GM21576 (cell line): ENCODE measurements around the gene GRIK1.
"Not testable (repeated sequence)": the region's sequence is repeated elsewhere in the genome, so short reads cannot be mapped to it uniquely, and the experiment has no call there.

Source experiments
- ATAC-seq: cut with Tn5 transposase; IDR thresholded peaks from one replicate; pipeline ENCODE4 v1.9.1; 2021; ENCODE audit warnings: mild to moderate bottlenecking, moderate library complexity; ENCODE audit not compliant: unreplicated experiment

GRIK1 gene

DNA sequence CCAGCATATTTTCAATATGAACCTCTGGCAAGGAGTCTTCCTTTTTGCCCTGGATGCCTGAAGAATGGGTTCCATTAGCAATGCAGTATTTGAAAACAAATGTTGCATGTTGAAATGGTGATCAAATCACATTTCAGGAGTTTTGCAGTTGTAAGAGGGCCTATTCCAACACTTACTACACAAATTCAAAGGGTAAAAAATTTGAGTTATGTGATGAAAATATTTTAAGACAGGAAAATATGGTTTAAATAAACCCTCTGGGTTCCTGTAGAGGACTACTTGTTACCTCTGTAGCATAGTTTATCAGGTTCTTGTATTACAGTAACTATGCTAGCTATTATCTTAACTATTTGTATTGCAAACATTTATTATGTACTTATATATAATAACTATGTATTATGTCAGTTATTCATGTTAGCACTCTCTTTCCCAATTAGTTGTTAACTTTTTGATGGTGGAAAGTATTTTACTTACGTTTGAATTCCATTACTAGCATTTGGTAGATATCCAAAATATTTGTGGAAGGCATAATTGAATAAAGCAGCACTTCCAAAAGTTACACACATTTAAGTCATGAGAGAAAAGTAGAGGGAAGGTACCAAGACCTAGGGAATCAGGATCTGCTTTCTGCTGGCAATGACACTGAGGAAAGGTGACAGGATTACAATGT lies 312.9 kb downstream of the GRIK1 start:
- no peak for ATAC-seq

DNA sequence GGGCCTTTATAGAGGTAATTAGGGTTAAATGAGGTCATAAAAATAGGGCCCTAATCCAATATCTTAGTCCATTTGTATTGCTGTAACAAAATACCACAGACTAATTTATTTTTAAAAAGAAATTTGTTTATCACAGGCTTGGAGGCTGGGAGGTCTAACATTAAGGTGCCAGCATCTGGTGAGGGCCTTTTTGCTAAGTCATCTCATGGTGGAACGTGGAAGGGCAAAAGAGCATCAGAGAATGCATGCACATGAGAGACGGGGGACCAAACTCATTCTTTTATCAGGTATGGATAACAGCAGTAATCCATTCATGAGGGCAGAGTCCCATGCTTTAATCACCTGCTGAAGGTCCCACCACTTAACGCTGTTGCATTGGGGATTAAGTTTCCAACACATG lies 313.8 kb downstream of the GRIK1 start:
- no peak for ATAC-seq

DNA sequence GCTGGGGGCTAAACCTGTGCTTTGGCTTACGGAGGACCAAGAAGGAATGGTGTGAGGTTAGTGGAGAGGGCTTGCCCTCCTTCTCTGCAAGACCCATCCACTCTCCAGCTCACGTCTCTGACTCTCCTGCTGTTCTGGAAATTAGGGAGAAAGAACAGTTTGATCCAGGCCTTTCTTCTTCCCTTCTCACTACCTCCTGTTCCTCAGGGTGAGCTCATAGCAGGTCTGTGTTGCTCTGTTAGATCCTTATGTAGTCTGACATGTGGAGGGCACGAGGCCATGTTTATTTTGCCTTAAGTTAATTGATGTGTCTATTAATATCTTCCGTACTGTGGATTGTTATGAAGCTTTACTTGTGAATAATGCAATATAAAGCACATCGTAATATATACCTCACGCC lies 315.0 kb downstream of the GRIK1 start:
- ATAC-seq = no peak

DNA sequence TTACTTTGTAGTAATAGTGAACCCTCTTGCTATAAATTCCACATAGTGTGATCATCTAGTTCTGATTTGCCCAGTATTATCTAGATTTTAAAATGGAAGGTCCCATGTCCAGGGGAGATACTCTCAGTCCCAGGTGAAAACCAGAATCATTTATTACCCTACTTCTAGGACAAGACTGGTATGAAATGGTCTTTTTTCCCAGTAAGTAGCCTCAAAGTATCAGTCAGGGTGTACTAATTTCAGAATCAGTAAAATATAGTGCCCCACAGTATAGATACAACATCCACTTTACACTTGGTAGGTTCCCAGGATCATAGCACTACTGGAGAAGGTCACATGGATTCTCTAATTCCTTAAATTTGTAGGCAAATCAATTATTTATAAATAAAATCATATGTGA lies 318.3 kb downstream of the GRIK1 start:
- ATAC-seq = no peak

DNA sequence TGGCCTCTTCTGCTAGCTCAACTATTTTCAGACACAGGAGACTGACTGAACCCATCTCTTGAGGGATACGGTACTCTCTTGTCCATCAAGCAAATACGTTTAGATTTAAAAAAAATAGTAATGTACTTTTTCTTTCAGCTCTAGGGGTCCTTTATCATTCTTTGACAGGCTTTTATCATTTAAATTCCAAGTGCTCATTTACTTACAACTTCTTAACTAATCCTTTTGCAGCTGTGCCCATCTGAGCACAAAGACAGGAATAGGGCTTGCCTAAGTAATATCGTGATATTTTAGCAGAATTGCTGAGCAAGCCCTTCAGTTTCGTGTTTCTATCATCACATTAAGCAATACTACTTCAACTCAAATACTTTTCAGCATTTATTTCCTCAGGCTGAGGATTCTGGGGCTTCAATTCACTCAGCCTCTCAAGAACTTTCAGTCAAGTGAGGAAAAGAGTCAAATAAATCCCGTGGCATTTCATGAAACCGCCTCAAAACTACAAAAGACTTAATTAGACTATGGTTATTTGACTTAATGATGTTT lies 323.5 kb downstream of the GRIK1 start:
- ATAC-seq = no peak

DNA sequence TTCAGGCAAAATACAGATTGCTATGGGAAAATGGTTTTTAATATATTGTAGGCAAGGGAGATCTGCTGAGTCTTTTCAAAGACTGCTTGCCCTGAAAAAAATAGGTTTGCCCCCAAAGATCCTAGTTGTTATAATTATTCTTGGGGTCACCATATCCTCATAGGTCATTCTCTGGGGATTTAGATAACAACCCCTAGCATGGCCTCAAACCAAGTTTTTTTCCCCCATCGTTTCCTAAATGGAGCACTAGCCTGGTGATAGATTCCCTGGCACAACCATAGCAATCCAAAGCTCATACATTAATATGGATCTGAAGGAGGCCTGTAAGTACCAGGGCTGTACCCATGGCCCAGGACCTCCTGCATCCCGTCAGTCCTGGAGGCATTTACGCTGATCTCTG lies 325.9 kb downstream of the GRIK1 start:
- no peak for ATAC-seq

DNA sequence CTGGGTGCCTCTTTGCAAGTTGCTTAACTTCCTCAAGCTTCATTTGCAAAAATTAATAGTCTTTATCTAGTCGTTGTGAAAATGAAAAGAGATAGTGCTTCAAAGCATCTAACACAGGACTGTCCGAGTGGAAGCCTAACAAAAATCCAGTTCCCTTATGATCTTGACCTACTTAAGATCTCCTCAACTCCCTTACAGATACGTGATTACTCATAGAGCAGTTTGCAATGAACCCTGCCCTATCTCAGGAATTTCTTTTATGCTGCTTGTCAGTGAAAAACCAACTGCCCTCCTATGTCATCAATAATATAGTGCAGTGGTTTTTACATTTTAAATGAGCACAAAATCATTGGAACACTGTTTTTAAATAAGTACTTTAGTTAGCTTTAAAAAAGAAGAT lies 326.8 kb downstream of the GRIK1 start:
- ATAC-seq = no peak

DNA sequence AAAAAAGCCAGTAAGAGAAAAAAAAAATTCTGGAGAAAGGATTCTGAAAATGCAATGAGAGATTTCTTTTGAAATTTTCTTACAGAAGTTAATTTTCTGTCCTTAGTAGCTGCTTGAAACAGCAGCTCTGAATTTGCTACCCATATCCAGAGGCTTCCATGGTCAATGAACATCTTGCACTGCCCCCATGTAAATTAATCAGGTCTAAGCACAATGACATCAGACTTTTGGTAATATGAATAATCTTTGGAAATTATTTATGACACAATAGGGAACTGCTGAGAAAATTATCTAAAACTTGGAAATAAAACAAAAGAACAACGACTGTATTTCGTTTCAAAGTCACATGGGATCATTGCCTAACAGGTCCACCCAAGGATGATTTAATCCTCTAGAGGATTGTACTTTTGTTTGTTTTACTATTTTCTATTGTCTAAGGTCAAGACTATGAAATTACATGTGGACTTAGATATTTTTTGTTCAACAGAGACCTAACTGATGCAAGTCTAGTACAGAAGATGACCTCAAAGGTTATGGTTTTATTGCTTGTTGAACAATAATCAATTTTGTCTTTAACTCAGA lies 328.9 kb downstream of the GRIK1 start:
- ATAC-seq = no peak

DNA sequence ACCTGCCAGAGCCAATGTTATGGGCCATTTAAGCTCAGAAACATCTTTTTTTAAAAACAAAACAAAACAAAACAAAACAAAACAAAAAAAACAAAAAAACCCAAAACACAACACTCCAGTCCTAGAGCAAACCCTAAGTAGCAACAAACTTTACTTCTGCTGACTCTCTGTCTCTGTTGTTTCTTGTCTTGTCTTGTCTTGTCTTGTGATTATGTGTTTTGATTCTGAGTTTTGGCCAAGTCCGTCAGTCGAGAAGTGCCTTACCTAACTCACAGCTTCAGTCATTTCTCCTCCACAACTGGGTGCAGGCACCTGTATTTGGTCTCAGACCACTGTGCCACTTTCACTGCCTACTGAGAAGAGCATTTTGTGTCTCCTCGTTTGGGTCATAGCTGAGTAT lies 333.2 kb downstream of the GRIK1 start:
- no peak for ATAC-seq

DNA sequence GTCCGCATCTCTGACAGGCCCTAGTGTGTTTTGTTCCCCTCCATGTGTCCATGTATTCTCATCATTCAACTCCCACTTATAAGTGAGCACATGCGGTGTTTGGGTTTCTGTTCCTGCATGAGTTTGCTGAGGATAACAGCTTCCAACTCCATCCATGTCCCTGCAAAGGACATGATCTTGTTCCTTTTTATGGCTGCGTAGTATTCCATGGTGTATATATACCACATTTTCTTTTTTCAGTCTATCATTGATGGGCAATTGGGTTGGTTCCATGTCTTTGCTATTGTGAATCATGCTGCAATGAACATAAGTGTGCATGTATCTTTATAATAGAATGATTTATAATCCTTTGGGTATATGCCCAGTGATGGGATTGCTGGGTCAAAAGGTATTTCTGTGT lies 334.6 kb downstream of the GRIK1 start:
- not testable (repeated sequence) for ATAC-seq

DNA sequence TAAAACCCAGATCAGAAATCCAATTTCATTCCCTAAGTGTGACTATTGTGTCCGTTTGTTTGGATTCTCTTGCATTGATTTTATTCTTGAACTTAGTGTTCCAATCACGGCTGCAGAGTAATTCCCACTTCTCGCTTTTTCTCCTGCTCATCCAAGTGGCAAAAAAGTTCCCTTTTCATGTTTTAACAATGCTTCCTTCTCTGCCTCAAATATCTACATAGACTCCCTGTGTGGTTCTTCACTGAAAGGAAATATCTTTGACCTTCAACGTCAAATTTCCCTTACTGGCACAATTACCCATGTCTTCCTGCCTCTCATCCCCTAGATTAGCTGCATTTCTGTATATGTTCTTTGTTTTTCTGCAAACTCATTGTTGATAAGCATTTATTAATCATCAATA lies 335.7 kb downstream of the GRIK1 start:
- no peak for ATAC-seq

DNA sequence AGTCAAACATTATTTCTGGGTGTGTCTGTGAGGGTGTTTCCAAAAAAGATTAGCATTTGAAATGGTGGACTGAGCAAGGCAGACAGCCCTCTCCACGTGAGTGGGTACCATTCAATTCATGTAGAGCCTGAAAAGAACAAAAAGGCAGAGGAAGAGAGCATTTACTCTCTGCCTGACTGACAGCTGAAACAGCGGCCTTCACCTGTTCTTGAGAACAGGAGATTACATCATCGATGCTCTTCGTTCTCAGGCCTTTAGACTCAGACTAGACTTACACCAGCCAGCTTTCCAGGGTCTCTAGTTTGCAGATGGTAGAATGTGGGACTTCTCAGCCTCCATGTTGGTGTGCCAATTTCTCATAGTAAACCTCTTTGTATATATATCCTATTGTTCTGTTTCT lies 338.7 kb downstream of the GRIK1 start:
- no peak for ATAC-seq

DNA sequence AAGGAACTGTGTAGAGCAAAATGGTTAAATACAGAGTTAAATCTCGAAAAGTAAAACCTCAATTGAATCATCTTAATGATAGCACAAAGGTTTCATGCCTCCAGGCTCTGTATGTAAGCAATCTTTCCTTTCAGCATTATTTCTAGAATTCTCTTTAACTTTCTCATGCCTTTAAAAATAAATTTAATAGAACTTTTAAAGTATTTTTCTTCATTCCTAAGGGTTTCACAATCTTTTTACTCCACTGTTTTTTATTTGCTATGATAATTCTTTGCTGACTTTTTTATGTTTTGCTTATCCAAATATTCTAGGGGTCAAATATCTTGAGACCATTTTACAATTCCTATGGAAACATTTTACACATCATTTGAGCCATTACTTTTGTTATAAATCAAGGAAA lies 353.1 kb downstream of the GRIK1 start:
- ATAC-seq = no peak

DNA sequence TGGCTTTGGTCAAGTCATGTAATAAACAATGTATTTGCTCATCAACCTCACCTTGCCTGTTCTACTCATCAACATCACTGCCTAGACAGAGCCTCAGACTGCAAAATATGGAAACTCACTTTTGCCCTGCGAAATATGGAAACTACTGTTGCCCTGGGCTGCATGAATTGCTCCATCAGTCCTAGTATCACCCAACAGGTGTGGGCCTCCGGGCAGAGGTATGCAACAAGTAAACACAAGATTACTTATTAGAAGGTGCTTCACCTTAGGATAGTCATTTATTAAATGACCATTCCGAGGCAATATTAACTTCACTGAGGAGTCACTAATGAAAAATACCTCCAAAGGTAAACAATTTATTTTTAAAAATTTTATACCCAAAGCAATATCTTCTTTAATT lies 354.3 kb downstream of the GRIK1 start:
- ATAC-seq = no peak

DNA sequence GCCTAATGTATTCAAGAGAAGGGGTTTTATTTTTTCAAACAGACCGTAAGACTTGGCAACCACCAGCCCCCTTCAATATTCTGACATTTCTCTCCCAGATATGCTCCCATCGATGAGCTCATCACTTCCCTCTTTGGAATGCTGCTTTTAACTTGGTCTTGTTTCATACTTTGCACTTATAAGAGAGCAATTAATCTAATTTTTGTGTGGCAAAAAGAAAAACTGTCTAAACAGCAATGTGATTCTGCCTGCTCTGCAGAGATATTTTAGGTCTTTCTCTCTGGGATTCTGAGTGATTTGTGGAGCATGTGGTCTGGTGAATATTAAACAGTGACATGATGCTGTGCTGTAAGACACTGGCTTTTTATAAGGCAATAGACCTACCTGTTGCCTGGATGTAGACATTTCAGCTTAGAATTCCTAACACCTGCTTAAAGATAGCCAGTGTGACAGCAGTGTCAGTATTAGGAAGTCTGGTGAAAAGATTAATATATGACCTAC lies 356.3 kb downstream of the GRIK1 start:
- no peak for ATAC-seq

DNA sequence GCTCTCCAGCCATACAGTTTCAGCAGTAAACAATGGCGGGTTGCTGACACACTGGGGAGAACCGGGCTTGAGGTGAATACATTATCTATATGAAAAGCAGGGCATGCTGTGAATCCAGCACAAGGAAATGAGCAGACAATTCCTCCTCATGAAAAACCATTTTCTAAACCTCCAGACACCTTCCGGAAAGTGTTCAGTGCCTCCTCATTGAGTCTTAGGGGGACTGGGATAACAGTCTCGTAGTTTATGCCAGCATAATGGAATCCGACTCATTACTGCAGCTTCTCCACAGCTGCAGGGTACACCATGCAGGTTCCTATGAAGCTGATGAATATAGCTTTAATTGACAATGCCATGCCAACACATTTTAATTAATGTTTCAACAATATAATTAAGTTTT lies 356.9 kb downstream of the GRIK1 start:
- no peak for ATAC-seq

DNA sequence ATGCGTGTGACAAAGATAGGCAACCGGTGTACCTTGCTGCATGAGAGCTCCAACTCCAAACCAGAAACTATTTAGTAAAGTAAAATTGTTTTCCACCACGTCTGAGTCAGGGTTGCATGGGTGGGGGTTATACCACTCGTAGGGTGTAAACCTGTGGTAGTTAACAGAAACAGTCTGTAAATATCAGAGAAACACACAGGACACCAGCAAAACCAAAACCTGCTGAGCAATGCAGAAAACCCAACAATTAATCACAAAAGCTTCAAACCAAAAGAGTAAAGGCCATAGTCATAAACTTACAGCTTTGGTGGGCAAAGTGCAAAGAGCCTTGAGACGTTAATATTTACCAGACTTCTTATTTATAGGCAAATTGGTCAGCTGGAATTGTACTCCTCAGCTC lies 358.4 kb downstream of the GRIK1 start:
- ATAC-seq = no peak

DNA sequence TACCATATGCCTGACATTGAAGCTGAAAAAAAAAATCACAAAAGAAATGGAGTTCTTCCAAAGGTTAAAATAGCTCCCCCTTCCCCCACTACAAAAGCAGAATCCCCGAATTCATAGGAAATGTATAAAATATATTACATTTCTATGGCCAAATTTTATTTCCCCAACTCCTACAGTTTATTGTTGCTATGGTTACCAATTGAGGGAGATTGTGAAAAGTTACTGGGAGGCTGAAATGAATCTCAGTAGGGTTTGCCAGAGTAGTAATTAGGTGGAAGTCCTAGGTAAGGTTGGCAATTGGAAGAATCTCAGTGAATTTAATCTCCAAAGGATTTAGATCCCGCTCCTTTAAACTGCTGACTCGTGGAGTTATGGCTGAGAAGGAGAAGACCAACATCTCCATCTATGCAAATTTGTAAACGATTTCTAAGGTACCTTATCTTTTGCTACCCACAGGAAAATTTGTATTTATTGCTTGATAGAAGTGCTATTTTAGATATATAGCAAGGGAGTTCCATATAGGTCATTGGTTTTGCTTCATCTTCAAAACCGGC lies 359.0 kb downstream of the GRIK1 start:
- no peak for ATAC-seq

DNA sequence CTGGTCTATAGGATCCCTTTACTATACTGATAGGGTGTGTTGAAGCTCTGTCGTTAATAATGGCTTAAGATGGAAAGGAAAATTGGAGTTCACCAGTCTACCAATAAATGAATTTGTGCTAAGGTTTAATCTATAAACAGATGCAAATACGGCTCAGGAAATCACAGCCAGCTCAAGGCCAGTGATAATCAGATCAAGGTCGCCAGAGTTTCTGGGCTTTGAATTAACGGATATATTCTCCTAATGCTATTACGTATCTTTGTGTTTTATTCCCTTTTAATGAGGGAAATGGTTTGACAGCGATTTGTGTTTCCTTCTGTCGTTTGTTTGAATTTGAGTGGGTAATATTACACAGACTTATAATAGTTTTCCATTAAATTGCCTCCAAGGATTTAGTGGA lies 361.5 kb downstream of the GRIK1 start:
- no peak for ATAC-seq

DNA sequence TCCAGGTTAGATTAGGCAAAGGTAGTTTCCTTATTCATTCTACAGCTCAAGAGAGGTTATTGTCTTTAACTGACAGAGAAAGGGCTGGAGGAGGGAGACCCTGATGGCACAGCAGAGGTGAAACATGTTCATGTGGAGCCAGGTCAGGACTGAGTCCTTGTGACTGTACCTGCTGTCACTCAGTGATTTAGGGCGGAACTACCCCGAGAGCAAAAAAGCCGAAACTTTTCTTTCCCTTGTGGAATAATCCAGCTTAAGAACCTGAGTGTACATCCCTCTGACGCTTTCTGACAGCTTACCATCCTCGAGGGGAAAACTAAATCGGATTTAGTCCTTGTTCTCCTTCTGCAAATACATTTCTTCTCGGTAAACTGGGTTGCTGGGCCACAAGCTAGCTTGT lies 367.8 kb downstream of the GRIK1 start:
- no peak for ATAC-seq

DNA sequence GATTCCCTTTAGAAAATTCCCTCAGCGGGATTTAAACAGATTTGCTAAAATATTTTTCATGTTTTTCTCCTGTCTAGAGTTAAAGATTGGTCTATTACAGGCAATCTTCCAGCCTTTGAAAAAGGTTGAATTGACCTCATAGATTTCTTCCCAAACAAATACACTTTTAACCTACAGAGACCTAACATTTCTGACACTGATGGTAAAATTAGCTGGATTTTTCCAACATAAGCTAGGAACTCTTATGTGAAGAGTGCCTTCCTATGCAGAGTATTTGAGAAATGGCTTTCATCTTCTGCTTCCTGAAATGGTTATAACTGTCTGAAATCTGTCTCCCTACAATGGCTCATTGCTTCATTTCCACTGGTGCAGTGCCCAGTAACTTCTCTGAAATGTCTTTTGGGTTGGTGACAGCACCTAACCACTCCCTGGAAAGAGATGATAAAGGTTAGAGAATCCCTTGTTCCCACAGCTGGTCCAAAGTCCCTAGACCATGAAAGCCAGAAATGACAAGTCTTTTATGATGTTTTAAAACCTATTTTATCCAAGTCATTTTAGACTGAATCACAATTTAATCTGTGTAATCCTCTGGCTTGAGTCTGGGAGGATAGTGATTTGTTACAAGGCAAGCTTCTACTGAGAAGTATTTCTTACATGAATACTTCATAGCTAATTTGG lies 371.6 kb downstream of the GRIK1 start:
- no peak for ATAC-seq
